Gastroesophageal sphincter (tissue), 4 donors: ENCODE data around the gene LRRC1. TPM values are rescaled to one million over a fixed set of nuclear protein-coding genes. Genes with fewer than 3 reads are reported as not detected.

ENCODE experiments used
- ATAC-seq: fragments of 150-250 bp; one replicate; pipeline ENCODE4 v1.9.1; 2016; ENCODE audit warnings: mild to moderate bottlenecking, moderate library complexity
- H3K27ac ChIP-seq, 4 donors: fragments of 200-600 bp; sonication (generic) in 3 of 4; 1 replicate in 3 of 4; 2 replicates in 1 of 4; pipeline ENCODE4 v1.5.1; 2016 to 2019
- H3K27me3 ChIP-seq: fragments of 200-600 bp; sonication (generic); one replicate; pipeline ENCODE4 v1.5.1; 2019
- H3K36me3 ChIP-seq, 2 donors: fragments of 200-600 bp; sonication (generic); one replicate each; pipeline ENCODE4 v1.5.1; 2019; ENCODE audit warnings: control low read depth in 1 of 2
- H3K4me1 ChIP-seq, 3 donors: fragments of 200-600 bp; sonication (generic); 1 replicate in 2 of 3; 2 replicates in 1 of 3; pipeline ENCODE4 v1.5.1; 2016 to 2019; ENCODE audit warnings: control low read depth in 2 of 3
- H3K4me3 ChIP-seq, 2 donors: fragments of 200-600 bp; sonication (generic); one replicate each; pipeline ENCODE4 v1.5.1; 2019; ENCODE audit warnings: mild to moderate bottlenecking in 1 of 2, moderate library complexity in 1 of 2
- H3K9me3 ChIP-seq, 3 donors: fragments of 200-600 bp; sonication (generic); one replicate each; pipeline ENCODE4 v1.5.1; 2017 to 2019; ENCODE audit warnings: control low read depth in 2 of 3
- CTCF ChIP-seq, 4 experiments: fragments of 200-600 bp in 2 of 4; fragments of 450-650 bp in 2 of 4; sonication (generic) in 1 of 4; IDR thresholded peaks; one replicate each; pipeline ENCODE4 v1.5.1; 2017 to 2019; ENCODE audit warnings: antibody characterized with exemption in 4 of 4, mild to moderate bottlenecking in 2 of 4, moderate library complexity in 2 of 4
- EP300 ChIP-seq: sonication (generic); formaldehyde crosslinking; IDR thresholded peaks from one replicate; pipeline ENCODE4 v1.6.1; 2017; ENCODE audit warnings: antibody characterized with exemption, mild to moderate bottlenecking
- POLR2A ChIP-seq, 2 donors: fragments of 450-650 bp; IDR thresholded peaks; one replicate each; pipeline ENCODE4 v1.6.1; 2017; ENCODE audit warnings: antibody characterized with exemption in 2 of 2, mild to moderate bottlenecking in 2 of 2, moderate library complexity in 1 of 2
- POLR2AphosphoS5 ChIP-seq: sonication (generic); formaldehyde crosslinking; IDR thresholded peaks from one replicate; pipeline ENCODE4 v1.6.1; 2017; ENCODE audit warnings: antibody characterized with exemption
- WGBS, 2 donors: methylation state at CpG; one replicate each; pipeline ENCODE4 v1.1.5; 2018; ENCODE audit warnings: low coverage in 1 of 2; 5-methylcytosine and 5-hydroxymethylcytosine counted together
- total RNA-seq, 4 donors: library from RNA; depleted of rRNA; stranded (reverse); fragments of >200 nt; gene quantifications; one replicate each; pipeline ENCODE4 v1.1.0, GENCODE V29; 2016

Gene LRRC1
- total RNA-seq, 4 donors from 2014 or later, result 12.4 to 28.3 (median 15.5) TPM

- H3K27ac ChIP-seq, result no peak overlapping the region
- H3K4me3 ChIP-seq, result no peak overlapping the region
- H3K9me3 ChIP-seq, result no peaks in the 10 kb centered on the region
- ATAC-seq, result no peak
- 57 to 59% methylated on average over 2 of the region's 2 CpGs for WGBS, 2 donors
- H3K36me3 ChIP-seq, result no peaks in the 10 kb centered on the region
- peaks cover 0 to 46% (median 0%) of the 10 kb centered on the region in 3 donors for H3K4me1 ChIP-seq
- H3K27me3 ChIP-seq, result no peaks in the 10 kb centered on the region
- TF ChIP-seq EP300 (no peak), POLR2A (IDR thresholded peaks at IDR 0.05) (no peak), POLR2AphosphoS5 (no peak), CTCF (IDR thresholded peaks at IDR 0.05) (no peak)
Observed at GRCh38 chr6:53855940-53856339, 61.1 kb downstream of the LRRC1 start.

DNA sequence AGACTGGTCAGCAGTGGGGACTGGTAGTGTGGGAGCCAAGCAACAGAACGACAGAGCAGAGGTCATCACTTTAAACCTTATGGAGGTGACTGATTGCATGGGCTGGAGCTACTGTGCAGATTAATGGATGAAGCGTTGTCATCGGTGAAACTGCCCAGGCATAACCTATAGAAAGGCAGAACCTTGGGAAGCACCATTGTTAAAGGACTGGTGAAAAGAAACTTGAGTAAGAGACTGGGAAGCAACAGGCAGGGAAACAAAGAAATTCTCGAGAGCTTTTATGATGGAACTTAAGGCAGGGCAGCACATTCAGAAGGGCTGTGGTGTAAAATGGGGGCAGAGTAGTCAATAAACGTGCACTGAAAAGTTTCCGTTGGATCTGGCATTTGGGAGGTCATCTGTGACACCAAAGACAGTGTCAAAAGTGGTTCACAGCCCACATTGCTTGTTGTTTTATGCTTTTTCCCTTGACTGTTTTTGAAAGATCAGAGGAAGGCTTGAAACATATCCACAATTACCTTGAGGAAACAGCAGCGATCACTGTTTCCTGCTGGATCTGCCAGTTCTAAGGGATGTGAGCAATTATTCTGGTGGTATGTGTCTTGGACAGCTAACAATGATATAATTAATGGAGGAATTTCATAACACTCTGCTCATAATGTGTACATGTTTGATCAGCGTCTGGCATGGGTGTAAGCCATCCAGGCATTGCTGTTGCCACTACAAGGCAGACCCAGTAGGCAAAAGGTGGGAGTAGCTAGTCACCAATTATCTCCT is 62.7 kb downstream of the LRRC1 start:
- Histone ChIP-seq H3K36me3 (no peaks in the 10 kb centered on the region), H3K27ac (peak overlapping the region in 2 of 4 donors; percentile 26 to 27), H3K27me3 (no peaks in the 10 kb centered on the region), H3K4me3 (no peak overlapping the region), H3K4me1 (peaks cover 0 to 61% (median under 1%) of the 10 kb centered on the region in 3 donors), H3K9me3 (no peaks in the 10 kb centered on the region)
- TF ChIP-seq POLR2AphosphoS5 (no peak), CTCF (IDR thresholded peaks at IDR 0.05) (no peak), POLR2A (IDR thresholded peaks at IDR 0.05) (no peak), EP300 (no peak)
- WGBS, 2 donors, result 64 to 71% methylated on average over 6 to 8 of the region's 8 CpGs
- ATAC-seq, result peak; percentile 44

GRCh38 chr6:53858196-53858595 is 63.4 kb downstream of the LRRC1 start:
- no peak for ATAC-seq
- Histone ChIP-seq H3K9me3 (no peaks in the 10 kb centered on the region), H3K36me3 (no peaks in the 10 kb centered on the region), H3K4me1 (peaks cover 0 to 68% (median 3%) of the 10 kb centered on the region in 3 donors), H3K27ac (peak overlapping the region in 1 of 4 donors; percentile 27), H3K4me3 (no peak overlapping the region), H3K27me3 (no peaks in the 10 kb centered on the region)
- TF ChIP-seq CTCF (IDR thresholded peaks at IDR 0.05) (no peak), POLR2A (IDR thresholded peaks at IDR 0.05) (no peak), POLR2AphosphoS5 (no peak), EP300 (no peak)

DNA sequence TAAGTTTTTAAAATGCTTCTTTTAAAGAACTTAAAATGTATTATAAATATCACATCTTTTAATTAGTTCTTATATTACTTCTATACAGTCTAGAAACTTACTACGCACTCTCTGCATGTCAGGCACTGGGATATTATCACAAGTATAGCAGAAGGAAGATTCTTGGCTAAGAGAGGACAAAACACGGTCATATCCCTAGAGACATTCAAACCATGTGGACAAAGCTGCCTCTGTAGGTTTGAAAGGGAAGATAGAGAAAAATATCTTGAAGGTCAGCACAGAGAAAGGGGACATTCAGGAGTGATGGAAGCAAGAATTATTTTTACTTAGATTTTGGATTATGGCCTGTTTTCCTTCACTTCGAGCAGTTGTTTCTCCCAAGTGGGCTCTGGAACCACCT is 64.1 kb downstream of the LRRC1 start:
- Histone ChIP-seq H3K4me3 (no peak overlapping the region), H3K36me3 (no peaks in the 10 kb centered on the region), H3K27me3 (no peaks in the 10 kb centered on the region), H3K27ac (no peak overlapping the region), H3K4me1 (peaks cover 0 to 75% (median 3%) of the 10 kb centered on the region in 3 donors), H3K9me3 (no peaks in the 10 kb centered on the region)
- TF ChIP-seq POLR2A (IDR thresholded peaks at IDR 0.05) (no peak), CTCF (IDR thresholded peaks at IDR 0.05) (no peak), EP300 (no peak), POLR2AphosphoS5 (no peak)
- WGBS, 2 donors, result 38 to 44% methylated on average over 3 of the region's 3 CpGs
- no peak for ATAC-seq

- 84 to 89% methylated on average over 2 of the region's 2 CpGs for WGBS, 2 donors
- Histone ChIP-seq H3K9me3 (no peaks in the 10 kb centered on the region), H3K27ac (no peak overlapping the region), H3K27me3 (no peaks in the 10 kb centered on the region), H3K4me1 (peaks cover 0 to 74% (median 3%) of the 10 kb centered on the region in 3 donors), H3K4me3 (no peak overlapping the region), H3K36me3 (no peaks in the 10 kb centered on the region)
- no peak for ATAC-seq
- TF ChIP-seq EP300 (no peak), POLR2A (IDR thresholded peaks at IDR 0.05) (no peak), CTCF (IDR thresholded peaks at IDR 0.05) (no peak), POLR2AphosphoS5 (no peak)
Observed at GRCh38 chr6:53860511-53860910, 65.7 kb downstream of the LRRC1 start.
